HPDE6-E6E7 (cell line): Measurements from ENCODE around the gene CERS5.

Source experiments
- DNase-seq: peaks from one replicate; pipeline ENCODE4 v3.0.0; 2011; ENCODE audit warnings: missing footprints; ENCODE audit errors: extremely low spot score

CERS5 gene

GRCh38 chr12:50167049-50167828, at the start of gene CERS5:
Gene CERS5, minus strand, starts transcription at chr12:50167369. Its CDS starts 72 bp downstream, at chr12:50167297.
- DNase-seq, result peak; percentile 97

- DNase-seq, result no peak
These were observed 47.9 kb upstream of the CERS5 start for GRCh38 chr12:50215033-50215432.

GRCh38 chr12:50214018-50214417, 46.8 kb upstream of the CERS5 start:
- DNase-seq, result no peak

GRCh38 chr12:50213439-50213838, 46.3 kb upstream of the CERS5 start:
- no peak for DNase-seq

- no peak for DNase-seq
These were observed 44.9 kb upstream of the CERS5 start for GRCh38 chr12:50212071-50212467.

- no peak for DNase-seq
These were observed 44.4 kb upstream of the CERS5 start for GRCh38 chr12:50211392-50212070.

GRCh38 chr12:50207424-50207823, 40.3 kb upstream of the CERS5 start:
- DNase-seq, result no peak

GRCh38 chr12:50205648-50206047, 38.5 kb upstream of the CERS5 start:
- no peak for DNase-seq

GRCh38 chr12:50203691-50204090, 36.5 kb upstream of the CERS5 start:
- no peak for DNase-seq

- DNase-seq, result peak; percentile 67
These were observed 34.9 kb upstream of the CERS5 start for GRCh38 chr12:50201987-50202521.

- no peak for DNase-seq
These were observed 33.5 kb upstream of the CERS5 start for GRCh38 chr12:50200552-50201273.

- no peak for DNase-seq
These were observed 31.7 kb upstream of the CERS5 start for GRCh38 chr12:50198829-50199228.

GRCh38 chr12:50197297-50197727, 30.1 kb upstream of the CERS5 start:
- no peak for DNase-seq

GRCh38 chr12:50196537-50196936, 29.4 kb upstream of the CERS5 start:
- DNase-seq, result no peak

- DNase-seq, result no peak
These were observed 28.7 kb upstream of the CERS5 start for GRCh38 chr12:50195832-50196231.

- DNase-seq, result no peak
These were observed 25.7 kb upstream of the CERS5 start for GRCh38 chr12:50192908-50193307.

GRCh38 chr12:50192236-50192635, 25.1 kb upstream of the CERS5 start:
- no peak for DNase-seq

GRCh38 chr12:50190859-50191258, 23.7 kb upstream of the CERS5 start:
- no peak for DNase-seq

GRCh38 chr12:50188875-50189575, 21.9 kb upstream of the CERS5 start:
- DNase-seq, result no peak

- DNase-seq, result no peak
These were observed 21.1 kb upstream of the CERS5 start for GRCh38 chr12:50188241-50188781.
